ENCODE data around the gene DGKB. TPM values are rescaled to one million over a fixed set of nuclear protein-coding genes. Genes with fewer than 3 reads are reported as not detected.

Gene DGKB
- total and polyA plus RNA-seq, 2 of the 8 experiments (the other 6 are each of a cell fraction or from before 2014, with no cell fraction given) = 1.9 to 2.6 TPM

GRCh38 chr7:14590206-14590605, 312.3 kb downstream of the DGKB start:
- H3K23me2 ChIP-seq (ENCODE audit: low read depth, low read length) = no peaks in the 10 kb centered on the region; the same call in 1 of the 2 replicates
- H3K27ac ChIP-seq (ENCODE audit: low read depth, low read length) = no peak overlapping the region
- no peak overlapping the region for H2AK5ac ChIP-seq (ENCODE audit: low read depth, low read length)
- FAIRE-seq (no peak), DNase-seq (ENCODE audit: low read depth in 1 of 2, low spot score in 2 of 2) (no peak)
- no peaks in the 10 kb centered on the region for H3K27me3 ChIP-seq (replicated peaks in 1 of 4; ENCODE audit: control insufficient read depth in 3 of 4, extremely low read depth in 1 of 4, insufficient read depth in 3 of 4, low read length in 3 of 4)
- H3K4ac ChIP-seq (replicated peaks; ENCODE audit: insufficient read length, low read depth, low read length) = no peak overlapping the region
- H3K4me2 ChIP-seq (ENCODE audit: insufficient read depth in 1 of 2, low read depth in 2 of 2, low read length in 2 of 2) = no peak overlapping the region
- WGBS, 2 experiments (ENCODE audit: extremely low coverage in 1 of 2, insufficient coverage in 1 of 2, insufficient read length in 1 of 2, insufficient replicate concordance in 2 of 2, low coverage in 1 of 2, low lambda C conversion rate in 2 of 2, missing lambda C conversion rate in 1 of 2) = 92% methylated on average over 3 of the region's 3 CpGs; no CpG with 5 or more reads in 1 of the 2 experiments
- no peak overlapping the region for H2BK120ac ChIP-seq (replicated peaks; ENCODE audit: low read depth, low read length)
- H2BK20ac ChIP-seq (ENCODE audit: low read length) = no peak overlapping the region
- no peak overlapping the region for H4K8ac ChIP-seq (ENCODE audit: extremely low read depth, insufficient read depth, low read length)
- no peak overlapping the region for H4K5ac ChIP-seq (ENCODE audit: insufficient read length, low read depth, low read length)
- ChIA-PET CTCF (ENCODE audit: partially characterized antibody) (no interaction called here), POLR2A (ENCODE audit: partially characterized antibody) (no interaction called here)
- no peak overlapping the region for H4K91ac ChIP-seq (replicated peaks; ENCODE audit: insufficient read length, low read length)
- H4K20me1 ChIP-seq (replicated peaks in 1 of 2; ENCODE audit: control insufficient read depth in 1 of 2, insufficient read depth in 2 of 2, low read length in 2 of 2) = no peaks in the 10 kb centered on the region
- H2BK5ac ChIP-seq (ENCODE audit: low read depth, low read length) = no peak overlapping the region
- H3K79me2 ChIP-seq (ENCODE audit: control insufficient read depth in 1 of 2, insufficient read depth in 2 of 2, low read length in 2 of 2) = no peaks in the 10 kb centered on the region
- no peak overlapping the region for H3K56ac ChIP-seq (replicated peaks; ENCODE audit: insufficient read length, low read depth, low read length)
- H3K18ac ChIP-seq (ENCODE audit: extremely low read depth, low read length) = no peak overlapping the region
- H3K9me3 ChIP-seq (ENCODE audit: insufficient read depth in 2 of 2, low read depth in 1 of 2, low read length in 1 of 2) = peaks cover 3% of the 10 kb centered on the region in 2 experiments; a peak in 2 of 4 replicates
- no peaks in the 10 kb centered on the region for H3K79me1 ChIP-seq (ENCODE audit: low read depth, low read length)
- H2AFZ ChIP-seq (ENCODE audit: low read length) = no peak overlapping the region
- no peak overlapping the region for H3K23ac ChIP-seq (ENCODE audit: insufficient read length)
- no peak overlapping the region for H2BK12ac ChIP-seq (ENCODE audit: low read depth, low read length)
- no peak overlapping the region for H3K14ac ChIP-seq (ENCODE audit: insufficient read length)
- no peak overlapping the region for H2BK15ac ChIP-seq (ENCODE audit: low read length)
- no peak overlapping the region for H3K9ac ChIP-seq (replicated peaks in 1 of 4; ENCODE audit: extremely low read depth in 1 of 4, low read depth in 3 of 4, low read length in 3 of 4)
- H3K4me1 ChIP-seq (replicated peaks in 1 of 4; ENCODE audit: control insufficient read depth in 3 of 4, insufficient read depth in 4 of 4, low read length in 3 of 4) = no peaks in the 10 kb centered on the region
- H3K4me3 ChIP-seq (ENCODE audit: extremely low read depth in 1 of 4, insufficient read depth in 2 of 4, low read depth in 3 of 4, low read length in 4 of 4) = no peak overlapping the region
- no peaks in the 10 kb centered on the region for H3K36me3 ChIP-seq (ENCODE audit: control insufficient read depth in 2 of 4, insufficient read depth in 4 of 4, low read length in 3 of 4)
- TF ChIP-seq CHD2 (IDR thresholded peaks at IDR 0.05; ENCODE audit: low read length) = no peak
- TF ChIP-seq MAFK (IDR thresholded peaks at IDR 0.05; ENCODE audit: low read depth, low read length) = no peak
- no peak for TF ChIP-seq FOSL1 (IDR thresholded peaks at IDR 0.05; ENCODE audit: insufficient read depth, low read depth, low read length)
- no peak for TF ChIP-seq SRF (IDR thresholded peaks at IDR 0.05; ENCODE audit: low read depth, low read length)
- TF ChIP-seq CEBPB (IDR thresholded peaks at IDR 0.05; ENCODE audit: low read depth, low read length) = no peak
- no peak for TF ChIP-seq SIRT6 (IDR thresholded peaks at IDR 0.05; ENCODE audit: low read length)
- no peak for TF ChIP-seq TCF12 (IDR thresholded peaks at IDR 0.05; ENCODE audit: low read depth, low read length)
- TF ChIP-seq CBX5 (IDR thresholded peaks at IDR 0.05; ENCODE audit: low read depth, low read length) = no peak
- no peak for TF ChIP-seq JUN (IDR thresholded peaks at IDR 0.05; ENCODE audit: low read depth, low read length)
- TF ChIP-seq, protein P1, sequence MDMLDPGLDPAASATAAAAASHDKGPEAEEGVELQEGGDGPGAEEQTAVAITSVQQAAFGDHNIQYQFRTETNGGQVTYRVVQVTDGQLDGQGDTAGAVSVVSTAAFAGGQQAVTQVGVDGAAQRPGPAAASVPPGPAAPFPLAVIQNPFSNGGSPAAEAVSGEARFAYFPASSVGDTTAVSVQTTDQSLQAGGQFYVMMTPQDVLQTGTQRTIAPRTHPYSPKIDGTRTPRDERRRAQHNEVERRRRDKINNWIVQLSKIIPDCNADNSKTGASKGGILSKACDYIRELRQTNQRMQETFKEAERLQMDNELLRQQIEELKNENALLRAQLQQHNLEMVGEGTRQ (IDR thresholded peaks at IDR 0.05; ENCODE audit: low read length) = no peak
- no peak for TF ChIP-seq BRCA1 (IDR thresholded peaks at IDR 0.05; ENCODE audit: low read depth, low read length)
- no peak for TF ChIP-seq CTBP2 (IDR thresholded peaks at IDR 0.05; ENCODE audit: borderline replicate concordance, insufficient read depth, insufficient read length, low read length)
- TF ChIP-seq POLR2AphosphoS5 (IDR thresholded peaks at IDR 0.05; ENCODE audit: low read depth, low read length) = no peak
- no peak for TF ChIP-seq SP4 (IDR thresholded peaks at IDR 0.05; ENCODE audit: low read length)
- TF ChIP-seq, protein P2, sequence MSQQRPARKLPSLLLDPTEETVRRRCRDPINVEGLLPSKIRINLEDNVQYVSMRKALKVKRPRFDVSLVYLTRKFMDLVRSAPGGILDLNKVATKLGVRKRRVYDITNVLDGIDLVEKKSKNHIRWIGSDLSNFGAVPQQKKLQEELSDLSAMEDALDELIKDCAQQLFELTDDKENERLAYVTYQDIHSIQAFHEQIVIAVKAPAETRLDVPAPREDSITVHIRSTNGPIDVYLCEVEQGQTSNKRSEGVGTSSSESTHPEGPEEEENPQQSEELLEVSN (IDR thresholded peaks at IDR 0.05) = no peak

Measured in H1 (cell line).